ENCODE data around the gene NCAPD3. TPM values are rescaled to one million over a fixed set of nuclear protein-coding genes. Genes with fewer than 3 reads are reported as not detected.
"Not testable (repeated sequence)": the region's sequence is repeated elsewhere in the genome, so short reads cannot be mapped to it uniquely, and the experiment has no call there.

The NCAPD3 gene
- total and polyA plus RNA-seq, 9 donors: 11.1 to 19.9 (median 15.4) TPM

DNA sequence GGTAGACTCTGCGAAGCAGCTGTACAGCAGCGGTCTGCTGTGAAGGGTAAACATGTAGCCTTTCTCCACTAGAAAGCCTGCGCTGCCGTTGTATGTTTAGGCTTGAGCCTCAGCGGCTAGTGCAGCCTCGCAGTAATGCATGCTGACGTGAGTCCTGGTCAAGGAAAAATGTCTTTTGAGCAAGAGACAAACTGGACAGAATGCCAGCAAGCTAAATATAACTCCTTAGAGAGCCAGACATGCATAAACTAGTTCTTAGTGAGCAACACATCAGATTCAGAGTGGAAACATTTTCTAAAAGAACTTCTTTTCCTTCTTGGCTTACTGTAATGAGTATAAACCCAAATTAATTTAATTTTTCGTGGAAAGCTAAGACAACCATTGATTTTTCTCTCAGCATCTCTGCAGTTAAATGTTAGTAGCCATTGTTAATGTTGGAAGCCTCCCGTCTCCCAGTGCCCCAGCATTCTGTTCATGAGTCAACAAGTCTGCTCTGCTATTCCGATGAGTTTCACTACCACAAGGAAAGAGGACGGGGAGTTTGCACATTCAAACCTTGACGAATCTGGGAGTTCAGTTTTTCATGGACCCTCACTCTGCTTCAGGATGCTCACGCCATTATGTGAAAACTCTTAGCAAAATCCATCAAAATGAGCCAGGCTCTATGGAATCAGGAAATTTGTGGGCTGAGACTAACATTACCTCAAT, 103.5 kb downstream of the NCAPD3 start:
- Histone ChIP-seq H3K36me3 (ENCODE audit: control insufficient read depth, insufficient read depth, low read length) (no peaks in the 10 kb centered on the region), H3K27ac (ENCODE audit: low read length) (peak overlapping the region; percentile 97), H3K9me3 (replicated peaks; ENCODE audit: control insufficient read depth, low read depth, low read length) (no peaks in the 10 kb centered on the region), H3K4me1 (ENCODE audit: control insufficient read depth, insufficient read depth, low read length) (peaks cover 33% of the 10 kb centered on the region), H3K27me3 (ENCODE audit: control insufficient read depth, insufficient read depth, low read length) (no peaks in the 10 kb centered on the region), H3K4me3 (ENCODE audit: low read length) (peak overlapping the region; percentile 12)
- DNase-seq: peak; percentile 98
- 11% methylated on average over 9 of the region's 13 CpGs for WGBS (ENCODE audit: insufficient coverage)

- Histone ChIP-seq H3K27me3 (ENCODE audit: control insufficient read depth, insufficient read depth, low read length) (no peaks in the 10 kb centered on the region), H3K36me3 (ENCODE audit: control insufficient read depth, insufficient read depth, low read length) (no peaks in the 10 kb centered on the region), H3K4me1 (ENCODE audit: control insufficient read depth, insufficient read depth, low read length) (peaks cover 30% of the 10 kb centered on the region), H3K9me3 (replicated peaks; ENCODE audit: control insufficient read depth, low read depth, low read length) (no peaks in the 10 kb centered on the region), H3K4me3 (ENCODE audit: low read length) (no peak overlapping the region), H3K27ac (ENCODE audit: low read length) (peak overlapping the region; percentile 97)
- DNase-seq: no peak
- no CpG with 5 or more reads among the region's 3 CpGs for WGBS (ENCODE audit: insufficient coverage)
Observed at GRCh38 chr11:134119094-134119493, 104.7 kb downstream of the NCAPD3 start.

- no peaks in the 10 kb centered on the region for H3K36me3 ChIP-seq (ENCODE audit: control insufficient read depth, insufficient read depth, low read length)
- peaks cover 25% of the 10 kb centered on the region for H3K4me1 ChIP-seq (ENCODE audit: control insufficient read depth, insufficient read depth, low read length)
- no peak for DNase-seq
- H3K27ac ChIP-seq (ENCODE audit: low read length): no peak overlapping the region
- no peak overlapping the region for H3K4me3 ChIP-seq (ENCODE audit: low read length)
- no peaks in the 10 kb centered on the region for H3K9me3 ChIP-seq (replicated peaks; ENCODE audit: control insufficient read depth, low read depth, low read length)
- H3K27me3 ChIP-seq (ENCODE audit: control insufficient read depth, insufficient read depth, low read length): no peaks in the 10 kb centered on the region
Observed at GRCh38 chr11:134118006-134118405, 105.8 kb downstream of the NCAPD3 start.

- Histone ChIP-seq H3K27ac (ENCODE audit: low read length) (no peak overlapping the region), H3K9me3 (replicated peaks; ENCODE audit: control insufficient read depth, low read depth, low read length) (no peaks in the 10 kb centered on the region), H3K36me3 (ENCODE audit: control insufficient read depth, insufficient read depth, low read length) (peaks cover 4% of the 10 kb centered on the region), H3K27me3 (ENCODE audit: control insufficient read depth, insufficient read depth, low read length) (no peaks in the 10 kb centered on the region), H3K4me1 (ENCODE audit: control insufficient read depth, insufficient read depth, low read length) (peaks cover 16% of the 10 kb centered on the region), H3K4me3 (ENCODE audit: low read length) (no peak overlapping the region)
- WGBS (ENCODE audit: insufficient coverage): no CpG with 5 or more reads among the region's 1 CpG
- no peak for DNase-seq
Observed at GRCh38 chr11:134116210-134116609, 107.6 kb downstream of the NCAPD3 start.

DNA sequence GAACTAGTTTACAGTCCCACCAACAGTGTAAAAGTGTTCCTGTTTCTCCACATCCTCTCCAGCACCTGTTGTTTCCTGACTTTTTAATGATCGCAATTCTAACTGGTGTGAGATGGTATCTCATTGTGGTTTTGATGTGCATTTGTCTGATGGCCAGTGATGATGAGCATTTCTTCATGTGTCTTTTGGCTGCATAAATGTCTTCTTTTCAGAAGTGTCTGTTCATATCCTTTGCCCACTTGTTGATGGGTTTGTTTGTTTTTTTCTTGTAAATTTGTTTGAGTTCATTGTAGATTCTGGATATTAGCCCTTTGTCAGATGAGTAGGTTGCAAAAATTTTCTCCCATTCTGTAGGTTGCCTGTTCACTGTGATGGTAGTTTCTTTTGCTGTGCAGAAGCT, 110.0 kb downstream of the NCAPD3 start:
- not testable (repeated sequence) for H3K36me3 ChIP-seq (ENCODE audit: control insufficient read depth, insufficient read depth, low read length); H3K27ac ChIP-seq (ENCODE audit: low read length); H3K9me3 ChIP-seq (replicated peaks; ENCODE audit: control insufficient read depth, low read depth, low read length); DNase-seq; H3K27me3 ChIP-seq (ENCODE audit: control insufficient read depth, insufficient read depth, low read length); H3K4me1 ChIP-seq (ENCODE audit: control insufficient read depth, insufficient read depth, low read length); H3K4me3 ChIP-seq (ENCODE audit: low read length)
- WGBS (ENCODE audit: insufficient coverage): no CpG with 5 or more reads among the region's 1 CpG

- 83% methylated on average over 1 of the region's 5 CpGs for WGBS (ENCODE audit: insufficient coverage)
- no peaks in the 10 kb centered on the region for H3K4me1 ChIP-seq (ENCODE audit: control insufficient read depth, insufficient read depth, low read length)
- H3K4me3 ChIP-seq (ENCODE audit: low read length): no peak overlapping the region
- no peaks in the 10 kb centered on the region for H3K27me3 ChIP-seq (ENCODE audit: control insufficient read depth, insufficient read depth, low read length)
- peaks cover 4% of the 10 kb centered on the region for H3K36me3 ChIP-seq (ENCODE audit: control insufficient read depth, insufficient read depth, low read length)
- DNase-seq: no peak
- H3K27ac ChIP-seq (ENCODE audit: low read length): no peak overlapping the region
- peaks cover 9% of the 10 kb centered on the region for H3K9me3 ChIP-seq (replicated peaks; ENCODE audit: control insufficient read depth, low read depth, low read length)
Observed at GRCh38 chr11:134110252-134110815, 113.4 kb downstream of the NCAPD3 start.

Other genes starting within 250 kb of the NCAPD3 start
- 94.6 TPM for gene JAM3, start 154.9 kb downstream of the NCAPD3 start, total RNA-seq
- 100 to 1,000 TPM; 103 to 175 (median 142) TPM for gene JAM3, start 154.9 kb downstream of the NCAPD3 start, polyA plus RNA-seq (ENCODE audit: insufficient read depth in 1 of 8, insufficient read length in 8 of 8, low replicate concordance in 1 of 8)
- gene VPS26B, start 704 bp upstream of the NCAPD3 start, total RNA-seq: 21.0 TPM
- gene VPS26B, start 704 bp upstream of the NCAPD3 start, polyA plus RNA-seq (ENCODE audit: insufficient read depth in 1 of 8, insufficient read length in 8 of 8, low replicate concordance in 1 of 8): 10 to 100 TPM; 26.9 to 35.4 (median 30.2) TPM
- gene THYN1, start 29.4 kb upstream of the NCAPD3 start, total RNA-seq: 44.6 TPM
- 10 to 100 TPM; 30.0 to 38.7 (median 33.0) TPM for gene THYN1, start 29.4 kb upstream of the NCAPD3 start, polyA plus RNA-seq (ENCODE audit: insufficient read depth in 1 of 8, insufficient read length in 8 of 8, low replicate concordance in 1 of 8)
- gene ACAD8, start 29.6 kb upstream of the NCAPD3 start, total RNA-seq: 16.9 TPM
- 10 to 100 TPM; 15.0 to 24.0 (median 19.3) TPM for gene ACAD8, start 29.6 kb upstream of the NCAPD3 start, polyA plus RNA-seq (ENCODE audit: insufficient read depth in 1 of 8, insufficient read length in 8 of 8, low replicate concordance in 1 of 8)
- not detected for gene GLB1L3, start 52.4 kb upstream of the NCAPD3 start, total RNA-seq
- gene GLB1L3, start 52.4 kb upstream of the NCAPD3 start, polyA plus RNA-seq (ENCODE audit: insufficient read depth in 1 of 8, insufficient read length in 8 of 8, low replicate concordance in 1 of 8): under 1 TPM in 6 of 8 donors, not detected in 2; 0.04 to 0.26 (median 0.11) TPM
- gene GLB1L2, start 108.0 kb upstream of the NCAPD3 start, total RNA-seq: 0.31 TPM
- 1 to 10 TPM in 1 of 8 donors, under 1 TPM in 7; 0.20 to 1.2 (median 0.48) TPM for gene GLB1L2, start 108.0 kb upstream of the NCAPD3 start, polyA plus RNA-seq (ENCODE audit: insufficient read depth in 1 of 8, insufficient read length in 8 of 8, low replicate concordance in 1 of 8)
- gene B3GAT1, start 188.3 kb upstream of the NCAPD3 start, total RNA-seq: 0.09 TPM
- gene B3GAT1, start 188.3 kb upstream of the NCAPD3 start, polyA plus RNA-seq (ENCODE audit: insufficient read depth in 1 of 8, insufficient read length in 8 of 8, low replicate concordance in 1 of 8): under 1 TPM; 0.26 to 0.86 (median 0.29) TPM

All from muscle of leg (tissue), 11 donors.